HCT116 (cell line): ENCODE results near the gene DTNB.

ENCODE experiments used
- CTCF ChIP-seq, 3 experiments: fragments of 200-600 bp in 1 of 3; sonication (generic) in 1 of 3; IDR thresholded peaks in 2 of 3; conservative IDR thresholded peaks in 1 of 3; 2 replicates each; pipeline ENCODE4 v1.5.1; 2012 to 2017; ENCODE audit warnings: low read depth in 2 of 3, low read length in 2 of 3, antibody characterized with exemption in 1 of 3, borderline replicate concordance in 1 of 3, control low read depth in 1 of 3, mild to moderate bottlenecking in 1 of 3, mixed read lengths in 1 of 3, mixed run types in 1 of 3, moderate library complexity in 1 of 3; ENCODE audit not compliant: insufficient read depth in 1 of 3
- EZH2 ChIP-seq: fragments of 200-600 bp; sonication (generic); IDR thresholded peaks from 2 replicates; pipeline ENCODE4 v1.6.1; 2017; ENCODE audit warnings: antibody characterized with exemption, mixed run types
- EZH2phosphoT487 ChIP-seq: fragments of 200-600 bp; IDR thresholded peaks from 2 replicates; pipeline ENCODE4 v1.6.1; 2018; ENCODE audit warnings: antibody characterized with exemption, borderline replicate concordance
- FOSL1 ChIP-seq: IDR thresholded peaks from 2 replicates; pipeline ENCODE4 v1.6.1; 2012; ENCODE audit warnings: low read depth
- POLR2A ChIP-seq: IDR thresholded peaks from 2 replicates; pipeline ENCODE4 v1.7.0; 2011; ENCODE audit warnings: borderline replicate concordance; ENCODE audit not compliant: insufficient read depth, insufficient read length; ENCODE audit errors: extremely low read depth
- POLR2AphosphoS5 ChIP-seq: IDR thresholded peaks from 2 replicates; pipeline ENCODE4 v1.6.1; 2011; ENCODE audit warnings: mild to moderate bottlenecking, low read depth, low read length, moderate library complexity
- SIN3A ChIP-seq: IDR thresholded peaks from 2 replicates; pipeline ENCODE4 v1.6.1; 2012; ENCODE audit warnings: low read depth
- SP1 ChIP-seq: IDR thresholded peaks from 2 replicates; pipeline ENCODE4 v1.6.1; 2012; ENCODE audit warnings: low read depth
- SRF ChIP-seq: IDR thresholded peaks from 2 replicates; pipeline ENCODE4 v1.6.1; 2012; ENCODE audit warnings: low read depth
- YY1 ChIP-seq: IDR thresholded peaks from 2 replicates; pipeline ENCODE4 v1.6.1; 2011; ENCODE audit warnings: low read length, low read depth, moderate library complexity, mild to moderate bottlenecking; ENCODE audit not compliant: insufficient replicate concordance; ENCODE audit errors: extremely low read depth

- TF ChIP-seq POLR2AphosphoS5 = no peak
- TF ChIP-seq CTCF (IDR thresholded peaks at IDR 0.05 in 2 of 3, conservative IDR thresholded peaks at IDR 0.05 in 1 of 3; ENCODE audit: borderline replicate concordance in 1 of 3, insufficient read depth in 1 of 3, low read depth in 2 of 3, low read length in 2 of 3) = no peak
- TF ChIP-seq EZH2 = no peak
- no peak for TF ChIP-seq SIN3A
- TF ChIP-seq YY1 = no peak
- TF ChIP-seq EZH2phosphoT487 = no peak
- no peak for TF ChIP-seq POLR2A
- no peak for TF ChIP-seq FOSL1
- TF ChIP-seq SRF = no peak
- no peak for TF ChIP-seq SP1
Measured at GRCh38 chr2:25588576-25588975, 84.8 kb downstream of the DTNB start.
